Measurements from ENCODE around the gene RNF19B. TPM values are rescaled to one million over a fixed set of nuclear protein-coding genes. Genes with fewer than 3 reads are reported as not detected.
A peak's percentile ranks its signal among the peaks of the same experiment; 100 is the strongest.

Gene RNF19B
- total and polyA plus RNA-seq, 10 of the 15 experiments (the other 5 are each of a cell fraction or from before 2014, with no cell fraction given): 2.8 to 32.6 (median 16.6) TPM

- DNase-seq (ENCODE audit: low read depth, low spot score): peak; percentile 98
- Histone ChIP-seq H3K27me3 (replicated peaks in 1 of 2; ENCODE audit: control insufficient read depth in 2 of 2, insufficient read depth in 2 of 2, low read length in 1 of 2) (no peaks in the 10 kb centered on the region), H3K4me2 (ENCODE audit: control insufficient read depth, insufficient read depth) (peak overlapping the region; percentile 94), H3K36me3 (ENCODE audit: control insufficient read depth in 2 of 2, insufficient read depth in 2 of 2, low read length in 1 of 2) (no peaks in the 10 kb centered on the region; a peak in 1 of 4 replicates), H3K27ac (ENCODE audit: control insufficient read depth, insufficient read depth) (peak overlapping the region; percentile 99), H3K9ac (ENCODE audit: control insufficient read depth, insufficient read depth, low read length) (peak overlapping the region; percentile 72), H3K4me1 (ENCODE audit: control insufficient read depth, insufficient read depth, low read length) (peaks cover 58% of the 10 kb centered on the region), H3K79me2 (ENCODE audit: control insufficient read depth, insufficient read depth, low read length) (no peaks in the 10 kb centered on the region), H2AFZ (ENCODE audit: control insufficient read depth, low read depth, low read length) (peak overlapping the region; percentile 32), H4K20me1 (ENCODE audit: control insufficient read depth, insufficient read depth) (no peaks in the 10 kb centered on the region), H3K9me3 (replicated peaks; ENCODE audit: control insufficient read depth, insufficient read depth, low read length) (no peaks in the 10 kb centered on the region), H3K4me3 (peak overlapping the region; percentile 48; the same call in 1 of the 2 replicates)
- BruUV-seq (replicated peaks): TSS peak; percentile 71
- intact Hi-C loops (cut with micrococcal nuclease; ENCODE audit: unreplicated experiment) (loop anchor here (1.0 to 5.0 kb wide), 4 partner anchors 11 to 172 kb away; no protein-coding TSS in a partner anchor), in situ Hi-C loops (cut with MboI) (no loop called here)
- ChIA-PET RAD21 (ENCODE audit: unreplicated experiment) (interaction anchor here (0.8 to 4.0 kb wide), 18 partner anchors 8 to 169 kb away, joined by 3 to 63 read pairs (median 6); partner anchors contain the start of gene RNF19B), POLR2A (interaction anchor here (0.5 to 4.8 kb wide), 26 partner anchors 8 to 820 kb away, joined by 3 to 56 read pairs (median 5); partner anchors contain the start of gene RNF19B), SMC1A (ENCODE audit: uncharacterized antibody, unreplicated experiment) (interaction anchor here (0.7 to 4.2 kb wide), 38 partner anchors 9 to 466 kb away, joined by 3 to 65 read pairs (median 4); partner anchors contain the start of genes AK2, RNF19B, S100PBP and YARS1), CTCF (interaction anchor here (0.8 to 3.3 kb wide), 19 partner anchors 8 to 474 kb away, joined by 3 to 29 read pairs (median 4); partner anchors contain the start of gene RNF19B)
- peak; percentile 62 for FAIRE-seq
- 2% methylated on average over 7 of the region's 7 CpGs for WGBS (ENCODE audit: insufficient coverage, insufficient replicate concordance, low lambda C conversion rate, missing lambda C conversion rate)
- peak; percentile 90 for ATAC-seq
- TF ChIP-seq JUND (IDR thresholded peaks at IDR 0.05; ENCODE audit: low read depth, low read length): no peak
- TF ChIP-seq BMI1 (IDR thresholded peaks at IDR 0.05; ENCODE audit: borderline replicate concordance): no peak
- peak; percentile 75 for TF ChIP-seq TBL1XR1 (IDR thresholded peaks at IDR 0.05; ENCODE audit: low read depth, low read length)
- TF ChIP-seq BCLAF1 (IDR thresholded peaks at IDR 0.05): no peak
- TF ChIP-seq SMC3 (IDR thresholded peaks at IDR 0.05; ENCODE audit: borderline replicate concordance, low read length): 0 out of 2 replicates have a peak, but pooled peaks have one; percentile 12
- TF ChIP-seq CBX5 (IDR thresholded peaks at IDR 0.05; ENCODE audit: low read depth): peak; percentile 62; the same call in 1 of the 2 replicates
- peak; percentile 95 for TF ChIP-seq FOXM1 (IDR thresholded peaks at IDR 0.05; ENCODE audit: low read depth, low read length)
- TF ChIP-seq POU2F2 (IDR thresholded peaks at IDR 0.05; ENCODE audit: borderline replicate concordance, low read depth, low read length): peak; percentile 88
- TF ChIP-seq SIX5 (IDR thresholded peaks at IDR 0.05; ENCODE audit: low read depth, low read length, severe bottlenecking): no peak
- TF ChIP-seq SIN3A (IDR thresholded peaks at IDR 0.05; ENCODE audit: low read depth, low read length): no peak
- TF ChIP-seq PBX3 (IDR thresholded peaks at IDR 0.05; ENCODE audit: insufficient replicate concordance, low read depth, low read length): peak; percentile 4
- TF ChIP-seq NFYB (IDR thresholded peaks at IDR 0.05; ENCODE audit: insufficient read depth, low read depth, low read length): no peak
- TF ChIP-seq CHD2 (IDR thresholded peaks at IDR 0.05; ENCODE audit: borderline replicate concordance, low read depth, low read length): 0 out of 2 replicates have a peak, but pooled peaks have one; percentile 35
- peak in 1 of 2 experiments; percentile 57; a peak in 2 of 4 replicates for TF ChIP-seq BHLHE40 (IDR thresholded peaks at IDR 0.05; ENCODE audit: borderline replicate concordance in 1 of 2, low read depth in 2 of 2, low read length in 1 of 2)
- TF ChIP-seq MEF2B (IDR thresholded peaks at IDR 0.05; ENCODE audit: partially characterized antibody, poor library complexity, severe bottlenecking): peak; percentile 94
- 0 out of 2 replicates have a peak, but pooled peaks have one; percentile 36 for TF ChIP-seq MXI1 (IDR thresholded peaks at IDR 0.05; ENCODE audit: low read depth, low read length)
- peak; percentile 99 for TF ChIP-seq IKZF1 (conservative IDR thresholded peaks at IDR 0.05)
- no peak for TF ChIP-seq ZSCAN29 (IDR thresholded peaks at IDR 0.05)
- TF ChIP-seq HDGF (IDR thresholded peaks at IDR 0.05): peak; percentile 33; the same call in 1 of the 2 replicates
Measured at GRCh38 chr1:32992489-32993323, 28.1 kb upstream of the RNF19B start.
